Measurements from ENCODE around the gene FIGNL1. TPM values are rescaled to one million over a fixed set of nuclear protein-coding genes. Genes with fewer than 3 reads are reported as not detected.

Gene FIGNL1
- polyA plus RNA-seq, 1 experiment: 8.3 TPM

DNA sequence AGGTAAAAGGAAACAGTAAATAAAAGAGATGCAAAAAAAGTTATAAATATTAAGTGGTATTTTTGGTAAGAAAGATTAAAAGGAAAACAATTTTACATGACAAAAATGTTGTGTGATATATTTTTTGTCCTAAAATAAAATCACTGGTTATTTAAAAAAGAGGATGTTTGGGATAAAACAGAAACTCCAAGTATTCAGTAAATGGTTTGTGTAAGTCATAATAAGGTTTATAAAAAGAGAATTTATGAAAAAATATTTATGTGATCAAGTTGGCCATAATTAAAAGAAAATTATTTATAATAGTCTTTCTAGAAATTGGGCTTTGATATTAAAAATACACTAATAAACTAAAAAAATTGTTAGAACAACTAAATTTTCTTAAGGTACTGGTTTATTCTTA, 38.2 kb upstream of the FIGNL1 start:
- Histone ChIP-seq H3K4me3 (ENCODE audit: low read depth, low read length) (no peak overlapping the region), H3K27me3 (ENCODE audit: control insufficient read depth, insufficient read depth, low read length) (0 out of 2 replicates have a peak, but pooled peaks cover 1% of the 10 kb centered on the region), H3K36me3 (ENCODE audit: control insufficient read depth, insufficient read depth, low read length) (no peaks in the 10 kb centered on the region)
- POLR2A ChIA-PET: no interaction called here
- no peak for DNase-seq (ENCODE audit: low read depth)
- TF ChIP-seq, protein P1, sequence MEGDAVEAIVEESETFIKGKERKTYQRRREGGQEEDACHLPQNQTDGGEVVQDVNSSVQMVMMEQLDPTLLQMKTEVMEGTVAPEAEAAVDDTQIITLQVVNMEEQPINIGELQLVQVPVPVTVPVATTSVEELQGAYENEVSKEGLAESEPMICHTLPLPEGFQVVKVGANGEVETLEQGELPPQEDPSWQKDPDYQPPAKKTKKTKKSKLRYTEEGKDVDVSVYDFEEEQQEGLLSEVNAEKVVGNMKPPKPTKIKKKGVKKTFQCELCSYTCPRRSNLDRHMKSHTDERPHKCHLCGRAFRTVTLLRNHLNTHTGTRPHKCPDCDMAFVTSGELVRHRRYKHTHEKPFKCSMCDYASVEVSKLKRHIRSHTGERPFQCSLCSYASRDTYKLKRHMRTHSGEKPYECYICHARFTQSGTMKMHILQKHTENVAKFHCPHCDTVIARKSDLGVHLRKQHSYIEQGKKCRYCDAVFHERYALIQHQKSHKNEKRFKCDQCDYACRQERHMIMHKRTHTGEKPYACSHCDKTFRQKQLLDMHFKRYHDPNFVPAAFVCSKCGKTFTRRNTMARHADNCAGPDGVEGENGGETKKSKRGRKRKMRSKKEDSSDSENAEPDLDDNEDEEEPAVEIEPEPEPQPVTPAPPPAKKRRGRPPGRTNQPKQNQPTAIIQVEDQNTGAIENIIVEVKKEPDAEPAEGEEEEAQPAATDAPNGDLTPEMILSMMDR (IDR thresholded peaks at IDR 0.05; ENCODE audit: insufficient read depth, low read depth, low read length): no peak
- CTCF ChIA-PET: no interaction called here

- Histone ChIP-seq H3K27me3 (ENCODE audit: control insufficient read depth, insufficient read depth, low read length) (0 out of 2 replicates have a peak, but pooled peaks cover 1% of the 10 kb centered on the region), H3K36me3 (ENCODE audit: control insufficient read depth, insufficient read depth, low read length) (no peaks in the 10 kb centered on the region), H3K4me3 (ENCODE audit: low read depth, low read length) (no peak overlapping the region)
- DNase-seq (ENCODE audit: low read depth): no peak
- ChIA-PET POLR2A (no interaction called here), CTCF (interaction anchor here (1.0 to 1.5 kb wide), 4 partner anchors 9 to 675 kb away, joined by 5 to 6 read pairs (median 6); no protein-coding TSS in a partner anchor)
- TF ChIP-seq, protein P1 (IDR thresholded peaks at IDR 0.05; ENCODE audit: insufficient read depth, low read depth, low read length): no peak
Observed at GRCh38 chr7:50486512-50486911, 36.4 kb upstream of the FIGNL1 start.

GRCh38 chr7:50481867-50482266, 31.7 kb upstream of the FIGNL1 start:
- TF ChIP-seq, protein P1 (IDR thresholded peaks at IDR 0.05; ENCODE audit: insufficient read depth, low read depth, low read length): no peak
- Histone ChIP-seq H3K36me3 (ENCODE audit: control insufficient read depth, insufficient read depth, low read length) (no peaks in the 10 kb centered on the region), H3K27me3 (ENCODE audit: control insufficient read depth, insufficient read depth, low read length) (0 out of 2 replicates have a peak, but pooled peaks cover 1% of the 10 kb centered on the region), H3K4me3 (ENCODE audit: low read depth, low read length) (no peak overlapping the region)
- ChIA-PET POLR2A (no interaction called here), CTCF (interaction anchor here (0.6 to 3.0 kb wide), 2 partner anchors 14 to 290 kb away, joined by 3 to 16 read pairs; no protein-coding TSS in a partner anchor)
- DNase-seq (ENCODE audit: low read depth): no peak

GRCh38 chr7:50480797-50481196, 30.6 kb upstream of the FIGNL1 start:
- Histone ChIP-seq H3K36me3 (ENCODE audit: control insufficient read depth, insufficient read depth, low read length) (no peaks in the 10 kb centered on the region), H3K27me3 (ENCODE audit: control insufficient read depth, insufficient read depth, low read length) (no peaks in the 10 kb centered on the region), H3K4me3 (ENCODE audit: low read depth, low read length) (no peak overlapping the region)
- no peak for DNase-seq (ENCODE audit: low read depth)
- TF ChIP-seq, protein P1 (IDR thresholded peaks at IDR 0.05; ENCODE audit: insufficient read depth, low read depth, low read length): no peak
- CTCF ChIA-PET: interaction anchor here (3.0 kb wide), 1 partner anchor 13 kb away, joined by 16 read pairs; no protein-coding TSS in a partner anchor
- POLR2A ChIA-PET: no interaction called here

GRCh38 chr7:50479743-50480517, 29.8 kb upstream of the FIGNL1 start:
- Histone ChIP-seq H3K4me3 (ENCODE audit: low read depth, low read length) (no peak overlapping the region), H3K27me3 (ENCODE audit: control insufficient read depth, insufficient read depth, low read length) (no peaks in the 10 kb centered on the region), H3K36me3 (ENCODE audit: control insufficient read depth, insufficient read depth, low read length) (no peaks in the 10 kb centered on the region)
- CTCF ChIA-PET: interaction anchor here (1.5 to 3.0 kb wide), 2 partner anchors 12 to 661 kb away, joined by 5 to 16 read pairs; no protein-coding TSS in a partner anchor
- TF ChIP-seq, protein P1 (IDR thresholded peaks at IDR 0.05; ENCODE audit: insufficient read depth, low read depth, low read length): no peak
- POLR2A ChIA-PET: no interaction called here
- no peak for DNase-seq (ENCODE audit: low read depth)
